Measurements from ENCODE around the gene POLD3.

- TF ChIP-seq CTCF (IDR thresholded peaks at IDR 0.05; ENCODE audit: low read depth, low read length) (no peak), EZH2phosphoT487 (IDR thresholded peaks at IDR 0.05; ENCODE audit: low read depth) (no peak)
Observed at GRCh38 chr11:74626130-74626529, 33.7 kb downstream of the POLD3 start.
